Mesenchymal stem cell (in vitro differentiated cells and primary cell): ENCODE data around the gene C11orf98. TPM values are rescaled to one million over a fixed set of nuclear protein-coding genes. Genes with fewer than 3 reads are reported as not detected.

Source experiments
- DNase-seq: peaks from one replicate; pipeline ENCODE4 v3.0.0-alpha.2; 2013
- H2AFZ ChIP-seq: one replicate; pipeline ENCODE4 v1.6.1; 2013; ENCODE audit warnings: low read depth, mild to moderate bottlenecking, control low read depth, inconsistent platforms, low read length, moderate library complexity
- H2AK5ac ChIP-seq: 2 replicates; pipeline ENCODE4 v1.6.1; 2013; ENCODE audit warnings: low read length, moderate library complexity, mild to moderate bottlenecking, inconsistent platforms; ENCODE audit not compliant: severe bottlenecking
- H2BK120ac ChIP-seq: one replicate; pipeline ENCODE4 v1.6.1; 2013; ENCODE audit warnings: low read depth, mild to moderate bottlenecking, inconsistent platforms, low read length, moderate library complexity
- H2BK12ac ChIP-seq, 2 experiments: one replicate each; pipeline ENCODE4 v1.6.1; 2013; ENCODE audit warnings: inconsistent platforms in 2 of 2, low read length in 2 of 2, mild to moderate bottlenecking in 2 of 2, moderate library complexity in 2 of 2, control low read depth in 1 of 2
- H2BK15ac ChIP-seq: one replicate; pipeline ENCODE4 v1.6.1; 2013; ENCODE audit warnings: mild to moderate bottlenecking, low read depth, inconsistent platforms; ENCODE audit not compliant: poor library complexity, severe bottlenecking
- H2BK5ac ChIP-seq: 2 replicates; pipeline ENCODE4 v1.6.1; 2013; ENCODE audit warnings: low read depth, mild to moderate bottlenecking, low read length, control low read depth, inconsistent platforms; ENCODE audit not compliant: poor library complexity, severe bottlenecking
- H3K14ac ChIP-seq, 2 experiments: one replicate each; pipeline ENCODE4 v1.6.1; 2013; ENCODE audit warnings: inconsistent platforms in 2 of 2, low read length in 2 of 2, control low read depth in 1 of 2, mild to moderate bottlenecking in 1 of 2, moderate library complexity in 1 of 2
- H3K18ac ChIP-seq, 2 experiments: one replicate each; pipeline ENCODE4 v1.6.1; 2013; ENCODE audit warnings: inconsistent platforms in 2 of 2, low read length in 2 of 2, control low read depth in 1 of 2, low read depth in 1 of 2, mild to moderate bottlenecking in 1 of 2
- H3K23ac ChIP-seq, 2 experiments: one replicate each; pipeline ENCODE4 v1.6.1; 2013; ENCODE audit warnings: inconsistent platforms in 2 of 2, low read length in 2 of 2, mild to moderate bottlenecking in 2 of 2, moderate library complexity in 2 of 2, control low read depth in 1 of 2
- H3K27ac ChIP-seq: 2 replicates; pipeline ENCODE4 v1.5.1; 2013; ENCODE audit warnings: mild to moderate bottlenecking, moderate library complexity, low read length, control low read depth, inconsistent platforms; ENCODE audit not compliant: poor library complexity, severe bottlenecking
- H3K27me3 ChIP-seq, 2 experiments: 2 replicates each; pipeline versions ENCODE4 v1.6.1 to v1.7.0; 2013; ENCODE audit warnings: low read length in 2 of 2, mild to moderate bottlenecking in 2 of 2, moderate library complexity in 2 of 2, control low read depth in 1 of 2, inconsistent platforms in 1 of 2; ENCODE audit not compliant: control insufficient read depth in 1 of 2, insufficient read depth in 1 of 2
- H3K36me3 ChIP-seq, 2 experiments: 2 replicates each; pipeline versions ENCODE4 v1.6.1 to v1.7.0; 2013; ENCODE audit warnings: low read length in 2 of 2, control low read depth in 1 of 2, inconsistent platforms in 1 of 2, low read depth in 1 of 2, mild to moderate bottlenecking in 1 of 2; ENCODE audit not compliant: insufficient read depth in 2 of 2, control insufficient read depth in 1 of 2
- H3K4ac ChIP-seq, 2 experiments: one replicate each; pipeline ENCODE4 v1.6.1; 2013; ENCODE audit warnings: inconsistent platforms in 2 of 2, low read length in 2 of 2, mild to moderate bottlenecking in 2 of 2, moderate library complexity in 2 of 2, control low read depth in 1 of 2, low read depth in 1 of 2
- H3K4me1 ChIP-seq: 2 replicates; pipeline ENCODE4 v1.6.1; 2013; ENCODE audit warnings: low read depth, low read length, control low read depth; ENCODE audit not compliant: control insufficient read depth, insufficient read depth
- H3K4me2 ChIP-seq: 2 replicates; pipeline ENCODE4 v1.6.1; 2013; ENCODE audit warnings: low read length, mild to moderate bottlenecking, inconsistent platforms; ENCODE audit not compliant: poor library complexity, severe bottlenecking
- H3K4me3 ChIP-seq, 2 experiments: 2 replicates each; pipeline versions ENCODE4 v1.5.1 to v1.7.0; 2013; ENCODE audit warnings: low read length in 2 of 2, mild to moderate bottlenecking in 2 of 2, control low read depth in 1 of 2, low read depth in 1 of 2; ENCODE audit not compliant: insufficient read depth in 1 of 2
- H3K79me1 ChIP-seq: replicated peaks from 2 replicates; pipeline ENCODE4 v1.6.1; 2013; ENCODE audit warnings: mild to moderate bottlenecking, control low read depth, low read length, inconsistent platforms; ENCODE audit not compliant: poor library complexity, severe bottlenecking
- H3K9ac ChIP-seq: 2 replicates; pipeline ENCODE4 v1.7.0; 2013; ENCODE audit warnings: mild to moderate bottlenecking, low read length, moderate library complexity
- H3K9me3 ChIP-seq: 2 replicates; pipeline ENCODE4 v1.7.0; 2013; ENCODE audit warnings: mild to moderate bottlenecking, low read length; ENCODE audit not compliant: control insufficient read depth
- H4K8ac ChIP-seq: one replicate; pipeline ENCODE4 v1.6.1; 2013; ENCODE audit warnings: inconsistent platforms, mild to moderate bottlenecking, low read length, moderate library complexity
- H4K91ac ChIP-seq: one replicate; pipeline ENCODE4 v1.6.1; 2013; ENCODE audit warnings: mild to moderate bottlenecking, low read length, inconsistent platforms
- WGBS: methylation state at CpG from one replicate; pipeline ENCODE4 v1.1.7; 2013; ENCODE audit warnings: mixed read lengths; 5-methylcytosine and 5-hydroxymethylcytosine counted together
- small RNA-seq: library from polyadenylated mRNA; stranded (forward); fragments of <200 nt; extraction: miRNeasy Mini kit (QIAGEN cat#:217004); gene quantifications from one replicate; pipeline ENCODE3, GENCODE V24; 2013; ENCODE audit warnings: low read depth

Gene C11orf98

GRCh38 chr11:62613291-62613778, 51.7 kb downstream of the C11orf98 start:
- peak overlapping the region in 1 of 2 experiments; percentile 61 for H3K14ac ChIP-seq
- H3K36me3 ChIP-seq, result peaks cover 52 to 61% of the 10 kb centered on the region in 2 experiments
- no peaks in the 10 kb centered on the region for H3K27me3 ChIP-seq
- H3K4me1 ChIP-seq, result peaks cover 22% of the 10 kb centered on the region
- H3K4me3 ChIP-seq, result peak overlapping the region in 1 of 2 experiments; percentile 14
- peak overlapping the region in 1 of 2 experiments; percentile 95 for H3K4ac ChIP-seq
- H3K27ac ChIP-seq, result peak overlapping the region; percentile 58
- 88% methylated on average over 15 of the region's 15 CpGs for WGBS
- peak overlapping the region; percentile 0 to 95 for H3K18ac ChIP-seq
- H3K23ac ChIP-seq, result peak overlapping the region in 1 of 2 experiments; percentile 98
- peak overlapping the region; percentile 15 for H2BK15ac ChIP-seq
- no peak overlapping the region for H3K4me2 ChIP-seq
- H2AK5ac ChIP-seq, result peak overlapping the region; percentile 55
- no peaks in the 10 kb centered on the region for H3K9me3 ChIP-seq
- no peak for DNase-seq
- peaks cover 26% of the 10 kb centered on the region for H3K79me1 ChIP-seq
- H2BK120ac ChIP-seq, result no peak overlapping the region
- H2BK12ac ChIP-seq, result peak overlapping the region; percentile 31 to 99
- H3K9ac ChIP-seq, result peak overlapping the region; percentile 29
- H4K8ac ChIP-seq, result peak overlapping the region; percentile 56
- H2AFZ ChIP-seq, result peak overlapping the region; percentile 42
- H4K91ac ChIP-seq, result peak overlapping the region; percentile 81
- peak overlapping the region; percentile 15 for H2BK5ac ChIP-seq

Small RNA genes within 50 kb of the gene (small RNA-seq; reads per million reads assigned to genes)
- not detected for gene SNORA57
